Glutamatergic neuron (in vitro differentiated cells): Measurements from ENCODE around the gene OR2T11. TPM values are rescaled to one million over a fixed set of nuclear protein-coding genes. Genes with fewer than 3 reads are reported as not detected.
"Not testable (repeated sequence)": the region's sequence is repeated elsewhere in the genome, so short reads cannot be mapped to it uniquely, and the experiment has no call there.

ENCODE experiments used
- DNase-seq: peaks from one replicate; pipeline ENCODE4 v3.0.0; 2022
- H3K27ac Mint-ChIP-seq: one replicate; pipeline ENCODE4 v1.8.0; 2020; ENCODE audit warnings: mild to moderate bottlenecking, mixed read lengths, inconsistent platforms; ENCODE audit not compliant: unreplicated experiment
- H3K27me3 Mint-ChIP-seq: one replicate; pipeline ENCODE4 v1.8.0; 2020; ENCODE audit warnings: mild to moderate bottlenecking, moderate library complexity, mixed read lengths, inconsistent platforms; ENCODE audit not compliant: unreplicated experiment
- H3K36me3 Mint-ChIP-seq: one replicate; pipeline ENCODE4 v1.8.0; 2020; ENCODE audit warnings: mild to moderate bottlenecking, mixed read lengths, inconsistent platforms; ENCODE audit not compliant: unreplicated experiment
- H3K4me1 Mint-ChIP-seq: one replicate; pipeline ENCODE4 v1.8.0; 2020; ENCODE audit warnings: mild to moderate bottlenecking, low read depth, mixed read lengths, inconsistent platforms; ENCODE audit not compliant: unreplicated experiment
- H3K4me3 Mint-ChIP-seq: one replicate; pipeline ENCODE4 v1.8.0; 2020; ENCODE audit warnings: mild to moderate bottlenecking, mixed read lengths, inconsistent platforms; ENCODE audit not compliant: unreplicated experiment
- H3K9me3 Mint-ChIP-seq: one replicate; pipeline ENCODE4 v1.8.0; 2020; ENCODE audit warnings: mild to moderate bottlenecking, moderate library complexity, mixed read lengths, inconsistent platforms; ENCODE audit not compliant: unreplicated experiment
- CTCF ChIP-seq: fragments of 200-600 bp; sonication (generic); IDR thresholded peaks from one replicate; pipeline ENCODE4 v1.5.0; 2021; ENCODE audit not compliant: partially characterized antibody, unreplicated experiment
- total RNA-seq: library from RNA; stranded (reverse); fragmentation: NEBNext Ultra II Directional; extraction: Animal tissue kit (Norgen Biotek cat#: 25700); gene quantifications from one replicate; pipeline ENCODE4 v1.2.1, GENCODE V29; 2021; ENCODE audit not compliant: unreplicated experiment

Gene OR2T11
- total RNA-seq, 1 donor from 2014 or later: not detected

GRCh38 chr1:248641583-248641982 lies 6.7 kb upstream of the OR2T11 start:
- H3K4me3 Mint-ChIP-seq, H3K27me3 Mint-ChIP-seq, H3K9me3 Mint-ChIP-seq, H3K36me3 Mint-ChIP-seq, DNase-seq, H3K4me1 Mint-ChIP-seq, H3K27ac Mint-ChIP-seq: not testable (repeated sequence)

GRCh38 chr1:248640906-248641305 lies 6.0 kb upstream of the OR2T11 start:
- not testable (repeated sequence) for H3K4me3 Mint-ChIP-seq, H3K27ac Mint-ChIP-seq, H3K4me1 Mint-ChIP-seq, H3K9me3 Mint-ChIP-seq, H3K27me3 Mint-ChIP-seq, H3K36me3 Mint-ChIP-seq, DNase-seq

GRCh38 chr1:248639652-248640051 lies 4.8 kb upstream of the OR2T11 start:
- not testable (repeated sequence) for H3K27me3 Mint-ChIP-seq, H3K27ac Mint-ChIP-seq, DNase-seq, H3K4me3 Mint-ChIP-seq, H3K4me1 Mint-ChIP-seq, H3K9me3 Mint-ChIP-seq, H3K36me3 Mint-ChIP-seq

GRCh38 chr1:248636612-248637011 lies 1.7 kb upstream of the OR2T11 start:
- not testable (repeated sequence) for H3K4me3 Mint-ChIP-seq, H3K27ac Mint-ChIP-seq, H3K27me3 Mint-ChIP-seq, H3K4me1 Mint-ChIP-seq, DNase-seq, H3K9me3 Mint-ChIP-seq, H3K36me3 Mint-ChIP-seq

GRCh38 chr1:248631354-248632008 lies 3.4 kb downstream of the OR2T11 start:
- H3K27ac Mint-ChIP-seq: no peak overlapping the region
- H3K9me3 Mint-ChIP-seq: peaks cover 13% of the 10 kb centered on the region
- H3K27me3 Mint-ChIP-seq: no peaks in the 10 kb centered on the region
- TF ChIP-seq CTCF: no peak
- H3K4me3 Mint-ChIP-seq: no peak overlapping the region
- H3K4me1 Mint-ChIP-seq: no peaks in the 10 kb centered on the region
- DNase-seq: no peak
- peaks cover 6% of the 10 kb centered on the region for H3K36me3 Mint-ChIP-seq

- H3K27ac Mint-ChIP-seq: no peak overlapping the region
- H3K9me3 Mint-ChIP-seq: peaks cover 13% of the 10 kb centered on the region
- TF ChIP-seq CTCF: no peak
- no peak for DNase-seq
- H3K27me3 Mint-ChIP-seq: no peaks in the 10 kb centered on the region
- no peaks in the 10 kb centered on the region for H3K4me1 Mint-ChIP-seq
- H3K36me3 Mint-ChIP-seq: peaks cover 6% of the 10 kb centered on the region
- no peak overlapping the region for H3K4me3 Mint-ChIP-seq
These were observed 4.3 kb downstream of the OR2T11 start for GRCh38 chr1:248630551-248630950.

GRCh38 chr1:248627971-248628844 lies 6.7 kb downstream of the OR2T11 start:
- peaks cover 13% of the 10 kb centered on the region for H3K9me3 Mint-ChIP-seq
- no peaks in the 10 kb centered on the region for H3K4me1 Mint-ChIP-seq
- H3K27ac Mint-ChIP-seq: no peak overlapping the region
- no peaks in the 10 kb centered on the region for H3K27me3 Mint-ChIP-seq
- no peak for TF ChIP-seq CTCF
- no peak overlapping the region for H3K4me3 Mint-ChIP-seq
- H3K36me3 Mint-ChIP-seq: peaks cover 6% of the 10 kb centered on the region
- DNase-seq: no peak
